ENCODE data around the gene ZSWIM3.

ZSWIM3 gene

GRCh38 chr20:45866454-45866853 is 9.0 kb downstream of the ZSWIM3 start:
- no peak overlapping the region for H3K4me2 ChIP-seq (ENCODE audit: insufficient read depth, low read length)
- ATAC-seq (ENCODE audit: insufficient read depth, low read depth) (no peak), DNase-seq (no peak)
- H3K9me3 ChIP-seq (ENCODE audit: insufficient read depth, low read length, severe bottlenecking) = no peaks in the 10 kb centered on the region
- no peak overlapping the region for H3K27ac ChIP-seq (ENCODE audit: low read length)
- H3K79me2 ChIP-seq (ENCODE audit: insufficient read depth, low read length) = no peaks in the 10 kb centered on the region
- no peaks in the 10 kb centered on the region for H4K20me1 ChIP-seq (ENCODE audit: insufficient read depth, low read length)
- no peak overlapping the region for H3K9ac ChIP-seq (ENCODE audit: low read depth, low read length)
- H3K4me3 ChIP-seq (ENCODE audit: low read depth in 1 of 2, low read length in 2 of 2) = no peak overlapping the region
- no peaks in the 10 kb centered on the region for H3K36me3 ChIP-seq (ENCODE audit: insufficient read depth, low read length)
- H2AFZ ChIP-seq (ENCODE audit: low read depth, low read length) = no peak overlapping the region
- no peaks in the 10 kb centered on the region for H3K4me1 ChIP-seq (ENCODE audit: insufficient read depth, low read length)
- TF ChIP-seq CTCF (IDR thresholded peaks at IDR 0.05; ENCODE audit: borderline replicate concordance, extremely low read depth, low read length, poor library complexity, severe bottlenecking) (no peak), EZH2 (IDR thresholded peaks at IDR 0.05; ENCODE audit: borderline replicate concordance, low read depth, low read length, severe bottlenecking) (no peak)
- no peaks in the 10 kb centered on the region for H3K27me3 ChIP-seq (ENCODE audit: insufficient read depth, low read length, poor library complexity)

- DNase-seq = no peak
- Histone ChIP-seq H3K9me3 (ENCODE audit: insufficient read depth, low read length, severe bottlenecking) (no peaks in the 10 kb centered on the region), H3K4me2 (ENCODE audit: insufficient read depth, low read length) (no peak overlapping the region), H3K4me1 (ENCODE audit: insufficient read depth, low read length) (no peaks in the 10 kb centered on the region), H2AFZ (ENCODE audit: low read depth, low read length) (no peak overlapping the region), H3K27me3 (ENCODE audit: insufficient read depth, low read length, poor library complexity) (no peaks in the 10 kb centered on the region), H3K27ac (ENCODE audit: low read length) (no peak overlapping the region), H3K9ac (ENCODE audit: low read depth, low read length) (no peak overlapping the region), H3K79me2 (ENCODE audit: insufficient read depth, low read length) (no peaks in the 10 kb centered on the region), H3K36me3 (ENCODE audit: insufficient read depth, low read length) (no peaks in the 10 kb centered on the region), H4K20me1 (ENCODE audit: insufficient read depth, low read length) (no peaks in the 10 kb centered on the region), H3K4me3 (ENCODE audit: low read depth in 1 of 2, low read length in 2 of 2) (no peak overlapping the region)
- TF ChIP-seq CTCF (IDR thresholded peaks at IDR 0.05; ENCODE audit: borderline replicate concordance, extremely low read depth, low read length, poor library complexity, severe bottlenecking) (no peak), EZH2 (IDR thresholded peaks at IDR 0.05; ENCODE audit: borderline replicate concordance, low read depth, low read length, severe bottlenecking) (no peak)
- ATAC-seq (ENCODE audit: insufficient read depth, low read depth) = no peak
These were observed 9.9 kb downstream of the ZSWIM3 start for GRCh38 chr20:45867136-45867818.

GRCh38 chr20:45867819-45868176 is 10.4 kb downstream of the ZSWIM3 start:
- Histone ChIP-seq H3K9ac (ENCODE audit: low read depth, low read length) (no peak overlapping the region), H3K9me3 (ENCODE audit: insufficient read depth, low read length, severe bottlenecking) (no peaks in the 10 kb centered on the region), H3K36me3 (ENCODE audit: insufficient read depth, low read length) (no peaks in the 10 kb centered on the region), H3K27ac (ENCODE audit: low read length) (no peak overlapping the region), H2AFZ (ENCODE audit: low read depth, low read length) (no peak overlapping the region), H4K20me1 (ENCODE audit: insufficient read depth, low read length) (no peaks in the 10 kb centered on the region), H3K4me3 (ENCODE audit: low read depth in 1 of 2, low read length in 2 of 2) (no peak overlapping the region), H3K79me2 (ENCODE audit: insufficient read depth, low read length) (no peaks in the 10 kb centered on the region), H3K27me3 (ENCODE audit: insufficient read depth, low read length, poor library complexity) (no peaks in the 10 kb centered on the region), H3K4me2 (ENCODE audit: insufficient read depth, low read length) (no peak overlapping the region), H3K4me1 (ENCODE audit: insufficient read depth, low read length) (no peaks in the 10 kb centered on the region)
- TF ChIP-seq EZH2 (IDR thresholded peaks at IDR 0.05; ENCODE audit: borderline replicate concordance, low read depth, low read length, severe bottlenecking) (no peak), CTCF (IDR thresholded peaks at IDR 0.05; ENCODE audit: borderline replicate concordance, extremely low read depth, low read length, poor library complexity, severe bottlenecking) (no peak)
- DNase-seq = no peak
- ATAC-seq (ENCODE audit: insufficient read depth, low read depth) = no peak

Measured in DND-41 (cell line).